OCI-LY1 (cell line): ENCODE results near the gene SLC16A6.
"Not testable (repeated sequence)": the region's sequence is repeated elsewhere in the genome, so short reads cannot be mapped to it uniquely, and the experiment has no call there.

Experiments used
- H2AFZ ChIP-seq: fragments of 200-600 bp; sonication (generic), shearing (Covaris generic); 2 replicates; pipeline ENCODE4 v1.6.0; 2014; ENCODE audit warnings: antibody characterized with exemption, mild to moderate bottlenecking, low read length
- H3F3A ChIP-seq: fragments of 200-600 bp; sonication (generic), shearing (Covaris generic); 2 replicates; pipeline ENCODE4 v1.6.0; 2014; ENCODE audit warnings: mild to moderate bottlenecking, antibody characterized with exemption, low read length, moderate library complexity; ENCODE audit not compliant: insufficient read depth
- H3K27ac ChIP-seq: fragments of 200-600 bp; sonication (generic); 2 replicates; pipeline ENCODE4 v1.5.1; 2014; ENCODE audit warnings: low read length, mixed run types, mild to moderate bottlenecking, low read depth; ENCODE audit not compliant: poor library complexity, severe bottlenecking
- H3K27me3 ChIP-seq: fragments of 200-600 bp; sonication (generic); 2 replicates; pipeline ENCODE4 v1.6.0; 2014; ENCODE audit warnings: antibody characterized with exemption, mild to moderate bottlenecking, low read length, moderate library complexity; ENCODE audit not compliant: insufficient read depth
- H3K36me3 ChIP-seq: fragments of 200-600 bp; sonication (generic); 2 replicates; pipeline ENCODE4 v1.6.1; 2014; ENCODE audit warnings: mild to moderate bottlenecking, antibody characterized with exemption, low read length, moderate library complexity, mixed read lengths; ENCODE audit not compliant: insufficient read depth
- H3K4me1 ChIP-seq: fragments of 200-600 bp; sonication (generic); 2 replicates; pipeline ENCODE4 v1.5.1; 2014; ENCODE audit warnings: mild to moderate bottlenecking, low read length, moderate library complexity; ENCODE audit not compliant: insufficient read depth, severe bottlenecking
- H3K4me2 ChIP-seq: fragments of 200-600 bp; sonication (generic), shearing (Covaris generic); 2 replicates; pipeline ENCODE4 v1.6.1; 2014; ENCODE audit warnings: low read length
- H3K4me3 ChIP-seq: fragments of 200-600 bp; sonication (generic); 2 replicates; pipeline ENCODE4 v1.5.1; 2014; ENCODE audit warnings: low read length, low read depth, mild to moderate bottlenecking, mixed read lengths; ENCODE audit not compliant: poor library complexity, severe bottlenecking
- H3K79me2 ChIP-seq: fragments of 200-600 bp; shearing (Covaris generic); 2 replicates; pipeline ENCODE4 v1.6.1; 2016; ENCODE audit warnings: mixed run types, low read length, mixed read lengths; ENCODE audit not compliant: insufficient read depth
- H3K9ac ChIP-seq: fragments of 200-600 bp; sonication (generic), shearing (Covaris generic); 2 replicates; pipeline ENCODE4 v1.6.1; 2014; ENCODE audit warnings: mild to moderate bottlenecking, low read length, mixed read lengths
- H3K9me2 ChIP-seq: fragments of 200-600 bp; sonication (generic), shearing (Covaris generic); 2 replicates; pipeline ENCODE4 v1.6.1; 2014; ENCODE audit warnings: low read depth, mild to moderate bottlenecking, low read length, mixed read lengths
- H3K9me3 ChIP-seq: fragments of 200-600 bp; shearing (Covaris generic); 2 replicates; pipeline ENCODE4 v1.6.1; 2014; ENCODE audit warnings: low read length, mixed read lengths
- H4K20me1 ChIP-seq: fragments of 200-600 bp; sonication (generic), shearing (Covaris generic); 2 replicates; pipeline ENCODE4 v1.6.0; 2016; ENCODE audit warnings: mild to moderate bottlenecking, low read length; ENCODE audit not compliant: insufficient read depth
- EZH2 ChIP-seq: fragments of 200-600 bp; sonication (generic), shearing (Covaris generic); IDR thresholded peaks from 2 replicates; pipeline ENCODE4 v1.8.0; 2017; ENCODE audit warnings: borderline replicate concordance, mixed run types, mild to moderate bottlenecking, antibody characterized with exemption, low read length, moderate library complexity, mixed read lengths
- TF ChIP-seq, protein P1 (sequence below): fragments of 200-600 bp; sonication (generic), shearing (Covaris generic); IDR thresholded peaks from 2 replicates; pipeline ENCODE4 v1.5.1; 2017; ENCODE audit warnings: mild to moderate bottlenecking, antibody characterized with exemption, low read length, moderate library complexity, mixed read lengths

Gene SLC16A6

DNA sequence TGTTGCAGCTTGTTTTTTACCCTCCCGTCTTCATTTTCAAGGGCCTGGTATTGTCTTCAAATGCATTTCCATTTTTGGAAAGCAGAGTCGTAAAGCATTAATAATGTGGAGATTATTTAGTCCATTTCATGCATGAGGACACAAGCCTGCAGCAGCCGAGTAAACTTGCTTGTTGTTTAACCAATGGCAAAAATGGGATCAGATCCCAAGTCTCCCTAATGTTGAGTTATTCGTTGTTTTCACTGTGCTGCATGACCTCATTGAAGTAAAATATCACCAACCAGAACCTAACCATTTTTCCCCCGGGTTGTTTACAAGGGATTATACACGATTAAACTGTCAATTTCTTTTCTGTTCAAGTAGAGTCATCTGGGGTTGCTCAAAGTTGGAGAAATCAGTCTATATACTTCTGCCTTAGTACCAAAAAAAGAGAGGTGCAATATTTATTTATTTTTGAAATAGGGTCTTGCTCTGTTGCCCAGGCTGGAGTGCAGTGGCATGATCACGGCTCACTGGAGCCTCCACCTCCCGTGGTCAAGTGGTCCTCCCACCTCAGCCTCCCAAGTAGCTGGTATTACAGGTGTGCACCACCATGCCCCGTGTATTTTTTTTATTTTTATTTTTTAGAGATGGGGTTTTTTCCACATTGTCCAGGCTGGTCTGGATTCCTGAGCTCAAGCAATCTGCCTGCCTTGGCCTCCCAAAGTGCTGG, 30.7 kb downstream of the SLC16A6 start:
- no peaks in the 10 kb centered on the region for H3K79me2 ChIP-seq
- no peaks in the 10 kb centered on the region for H3K9me3 ChIP-seq
- H3K4me1 ChIP-seq: peaks cover 56% of the 10 kb centered on the region
- peak overlapping the region; percentile 92 for H3K27ac ChIP-seq
- H3K9me2 ChIP-seq: no peaks in the 10 kb centered on the region
- no peaks in the 10 kb centered on the region for H3K27me3 ChIP-seq
- H3K4me2 ChIP-seq: peak overlapping the region; percentile 66
- no peak for TF ChIP-seq EZH2
- TF ChIP-seq, protein P1, sequence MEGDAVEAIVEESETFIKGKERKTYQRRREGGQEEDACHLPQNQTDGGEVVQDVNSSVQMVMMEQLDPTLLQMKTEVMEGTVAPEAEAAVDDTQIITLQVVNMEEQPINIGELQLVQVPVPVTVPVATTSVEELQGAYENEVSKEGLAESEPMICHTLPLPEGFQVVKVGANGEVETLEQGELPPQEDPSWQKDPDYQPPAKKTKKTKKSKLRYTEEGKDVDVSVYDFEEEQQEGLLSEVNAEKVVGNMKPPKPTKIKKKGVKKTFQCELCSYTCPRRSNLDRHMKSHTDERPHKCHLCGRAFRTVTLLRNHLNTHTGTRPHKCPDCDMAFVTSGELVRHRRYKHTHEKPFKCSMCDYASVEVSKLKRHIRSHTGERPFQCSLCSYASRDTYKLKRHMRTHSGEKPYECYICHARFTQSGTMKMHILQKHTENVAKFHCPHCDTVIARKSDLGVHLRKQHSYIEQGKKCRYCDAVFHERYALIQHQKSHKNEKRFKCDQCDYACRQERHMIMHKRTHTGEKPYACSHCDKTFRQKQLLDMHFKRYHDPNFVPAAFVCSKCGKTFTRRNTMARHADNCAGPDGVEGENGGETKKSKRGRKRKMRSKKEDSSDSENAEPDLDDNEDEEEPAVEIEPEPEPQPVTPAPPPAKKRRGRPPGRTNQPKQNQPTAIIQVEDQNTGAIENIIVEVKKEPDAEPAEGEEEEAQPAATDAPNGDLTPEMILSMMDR: no peak
- H4K20me1 ChIP-seq: no peaks in the 10 kb centered on the region
- peak overlapping the region; percentile 65 for H3K9ac ChIP-seq
- H3K36me3 ChIP-seq: peaks cover 34% of the 10 kb centered on the region; the same call in 1 of the 2 replicates
- peaks cover 12% of the 10 kb centered on the region; the same call in 1 of the 2 replicates for H3F3A ChIP-seq
- peak overlapping the region; percentile 39 for H3K4me3 ChIP-seq
- no peak overlapping the region for H2AFZ ChIP-seq

DNA sequence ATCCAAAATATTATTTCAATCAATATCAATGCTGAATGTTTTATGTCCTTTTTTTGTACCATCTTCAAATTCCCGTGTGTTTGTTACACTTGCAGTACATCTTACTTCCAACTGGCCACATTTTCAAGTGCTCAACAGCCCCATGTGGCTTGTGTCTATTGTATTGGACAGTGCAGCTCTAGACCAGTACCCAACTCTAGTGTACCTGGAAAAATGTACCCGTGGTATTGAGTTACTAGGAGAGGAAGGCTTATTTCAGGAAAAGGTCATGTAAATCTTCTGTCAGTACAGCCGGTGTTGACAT, 31.3 kb downstream of the SLC16A6 start:
- peak overlapping the region; percentile 65 for H3K9ac ChIP-seq
- H3K36me3 ChIP-seq: peaks cover 39% of the 10 kb centered on the region; the same call in 1 of the 2 replicates
- H3F3A ChIP-seq: peaks cover 12% of the 10 kb centered on the region; the same call in 1 of the 2 replicates
- peak overlapping the region; percentile 39 for H3K4me3 ChIP-seq
- not testable (repeated sequence) for H2AFZ ChIP-seq, H3K79me2 ChIP-seq, H3K9me3 ChIP-seq, H4K20me1 ChIP-seq, H3K27me3 ChIP-seq, H3K9me2 ChIP-seq
- H3K27ac ChIP-seq: peak overlapping the region; percentile 92
- H3K4me2 ChIP-seq: peak overlapping the region; percentile 66
- H3K4me1 ChIP-seq: peaks cover 62% of the 10 kb centered on the region

DNA sequence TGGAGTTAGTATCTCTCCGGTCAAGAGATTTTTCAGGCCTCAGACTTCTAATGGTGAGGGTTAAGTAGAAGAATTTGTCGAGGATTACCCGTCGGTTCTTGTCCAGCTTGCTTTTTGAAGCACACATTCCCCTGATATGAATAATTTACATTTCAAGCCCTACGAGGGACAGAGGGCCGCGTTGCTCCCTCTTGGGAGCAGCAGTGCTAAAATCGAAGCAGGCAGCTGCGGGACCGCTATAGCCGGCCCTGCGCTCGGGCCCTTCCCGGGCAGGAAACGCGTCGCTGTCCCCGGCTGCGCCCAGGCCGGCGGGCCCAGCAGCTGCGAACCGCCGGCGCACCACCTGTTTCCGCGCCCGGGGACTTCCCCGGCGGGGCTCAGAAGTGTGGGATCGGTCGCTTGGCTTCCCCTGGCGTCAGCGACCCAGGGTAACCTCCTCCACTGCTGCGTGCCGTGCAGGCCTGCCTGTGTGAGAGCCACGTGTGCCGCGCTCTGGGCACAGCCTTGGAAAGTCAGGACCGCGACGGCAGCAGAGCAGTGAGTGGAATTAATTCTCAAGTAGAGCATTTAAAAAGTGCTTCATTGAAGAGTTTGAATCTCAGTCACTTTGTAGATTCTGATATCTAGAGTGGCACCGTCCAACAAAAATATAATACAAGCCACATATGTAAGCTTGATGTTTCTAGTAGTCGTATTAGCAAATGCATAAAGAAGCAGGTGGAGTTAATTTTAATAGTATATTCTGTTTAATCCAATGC, 31.9 kb downstream of the SLC16A6 start:
- peak overlapping the region; percentile 65 for H3K9ac ChIP-seq
- H3K36me3 ChIP-seq: peaks cover 39% of the 10 kb centered on the region; the same call in 1 of the 2 replicates
- peaks cover 64% of the 10 kb centered on the region for H3K4me1 ChIP-seq
- H4K20me1 ChIP-seq, H3K9me2 ChIP-seq, H3K79me2 ChIP-seq, H3K27me3 ChIP-seq, H2AFZ ChIP-seq, H3K9me3 ChIP-seq: not testable (repeated sequence)
- peak overlapping the region; percentile 39 for H3K4me3 ChIP-seq
- H3K4me2 ChIP-seq: peak overlapping the region; percentile 66
- peaks cover 12% of the 10 kb centered on the region; the same call in 1 of the 2 replicates for H3F3A ChIP-seq
- peak overlapping the region; percentile 92 for H3K27ac ChIP-seq

DNA sequence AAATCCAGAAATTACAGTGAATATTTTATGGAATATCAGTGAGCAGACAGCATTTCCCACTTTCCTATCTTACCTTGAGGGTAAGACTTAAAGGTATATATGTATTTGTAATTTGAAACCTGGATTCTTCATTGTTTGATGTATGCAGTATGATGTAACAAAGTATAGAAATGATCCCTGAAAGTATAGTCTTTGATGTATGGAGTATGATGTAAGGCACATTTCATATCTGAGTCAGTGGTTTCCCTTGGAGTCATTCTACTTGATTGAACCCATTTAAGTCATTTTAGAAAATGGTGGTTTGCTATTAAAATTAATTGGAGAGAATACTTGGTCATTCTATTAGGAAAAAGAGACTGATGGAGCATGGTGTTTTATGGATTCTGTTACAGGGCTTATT, 33.0 kb downstream of the SLC16A6 start:
- H3K9me2 ChIP-seq: no peaks in the 10 kb centered on the region
- no peaks in the 10 kb centered on the region for H3K79me2 ChIP-seq
- TF ChIP-seq EZH2: no peak
- TF ChIP-seq, protein P1: no peak
- H3K27ac ChIP-seq: peak overlapping the region; percentile 86
- no peak overlapping the region for H3K4me3 ChIP-seq
- H3K27me3 ChIP-seq: no peaks in the 10 kb centered on the region
- H4K20me1 ChIP-seq: no peaks in the 10 kb centered on the region
- H3K9me3 ChIP-seq: no peaks in the 10 kb centered on the region
- peaks cover 7% of the 10 kb centered on the region; the same call in 1 of the 2 replicates for H3F3A ChIP-seq
- peaks cover 46% of the 10 kb centered on the region; the same call in 1 of the 2 replicates for H3K36me3 ChIP-seq
- H3K4me2 ChIP-seq: no peak overlapping the region
- H2AFZ ChIP-seq: no peak overlapping the region
- peaks cover 66% of the 10 kb centered on the region for H3K4me1 ChIP-seq
- H3K9ac ChIP-seq: no peak overlapping the region; the same call in 1 of the 2 replicates

DNA sequence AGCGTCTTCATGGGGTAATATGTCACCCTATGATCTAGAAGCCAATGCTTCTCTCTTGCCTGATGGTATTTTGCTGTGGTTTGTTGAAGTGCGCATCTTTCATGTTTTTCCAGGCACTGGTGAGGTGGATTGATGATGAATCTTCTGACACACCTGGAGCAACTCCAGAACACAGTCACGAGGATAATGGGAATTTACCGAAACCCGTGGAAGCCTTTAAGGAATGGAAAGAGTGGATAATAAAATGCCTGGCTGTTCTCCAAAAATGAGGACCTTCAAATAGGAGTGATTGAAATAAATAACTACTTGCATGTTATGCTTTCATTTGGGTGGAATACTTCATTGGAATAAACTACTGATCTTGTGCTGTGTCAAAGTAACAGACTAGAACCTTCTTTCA, 34.2 kb downstream of the SLC16A6 start:
- H3K9me2 ChIP-seq, H3K4me3 ChIP-seq, H2AFZ ChIP-seq, H4K20me1 ChIP-seq, H3K79me2 ChIP-seq, H3K9ac ChIP-seq, H3K9me3 ChIP-seq, H3K27me3 ChIP-seq, H3K4me2 ChIP-seq, H3F3A ChIP-seq: not testable (repeated sequence)
- Histone ChIP-seq H3K27ac (peak overlapping the region; percentile 86), H3K36me3 (peaks cover 58% of the 10 kb centered on the region), H3K4me1 (peaks cover 68% of the 10 kb centered on the region)
